ENCODE measurements around the gene CSK.

The CSK gene

DNA sequence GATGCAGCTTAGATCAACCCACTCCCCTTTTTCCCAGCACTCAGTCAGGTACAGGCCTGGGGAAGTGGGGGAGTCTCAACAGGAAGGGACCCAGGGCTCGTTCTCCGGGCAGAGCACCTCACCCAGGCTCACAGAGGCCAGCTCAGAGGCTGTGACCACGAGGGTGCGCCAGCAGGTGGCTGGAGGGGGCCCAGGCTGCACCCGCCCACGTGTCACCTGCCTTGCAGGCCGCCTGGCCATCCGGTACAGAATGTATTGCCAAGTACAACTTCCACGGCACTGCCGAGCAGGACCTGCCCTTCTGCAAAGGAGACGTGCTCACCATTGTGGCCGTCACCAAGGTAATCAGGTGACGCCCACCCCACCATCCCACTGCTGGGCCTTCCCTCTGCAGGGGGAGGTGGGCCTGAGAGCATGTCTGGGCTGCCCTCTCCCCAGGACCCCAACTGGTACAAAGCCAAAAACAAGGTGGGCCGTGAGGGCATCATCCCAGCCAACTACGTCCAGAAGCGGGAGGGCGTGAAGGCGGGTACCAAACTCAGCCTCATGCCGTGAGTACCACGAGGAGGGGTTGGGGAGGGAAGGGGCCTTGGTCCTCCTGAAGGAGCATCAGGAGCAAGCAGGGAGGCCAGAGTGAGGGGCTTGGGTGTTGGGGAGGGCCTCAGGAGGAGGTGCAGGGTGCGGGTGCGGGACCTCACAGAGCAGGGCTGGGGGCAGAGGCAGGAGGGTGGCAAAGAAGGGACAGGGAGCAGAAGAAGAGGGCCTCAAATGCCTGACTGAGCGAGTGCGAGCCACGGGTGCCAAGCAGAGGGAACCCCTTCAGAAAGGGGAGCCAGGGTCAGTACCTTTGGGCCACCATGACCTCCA, 16.7 kb downstream of the CSK start:
- no peak for TF ChIP-seq ZNF274 (IDR thresholded peaks at IDR 0.05; ENCODE audit: low read depth, low read length)
- no peak overlapping the region for H3K4me3 ChIP-seq (ENCODE audit: low read length)

DNA sequence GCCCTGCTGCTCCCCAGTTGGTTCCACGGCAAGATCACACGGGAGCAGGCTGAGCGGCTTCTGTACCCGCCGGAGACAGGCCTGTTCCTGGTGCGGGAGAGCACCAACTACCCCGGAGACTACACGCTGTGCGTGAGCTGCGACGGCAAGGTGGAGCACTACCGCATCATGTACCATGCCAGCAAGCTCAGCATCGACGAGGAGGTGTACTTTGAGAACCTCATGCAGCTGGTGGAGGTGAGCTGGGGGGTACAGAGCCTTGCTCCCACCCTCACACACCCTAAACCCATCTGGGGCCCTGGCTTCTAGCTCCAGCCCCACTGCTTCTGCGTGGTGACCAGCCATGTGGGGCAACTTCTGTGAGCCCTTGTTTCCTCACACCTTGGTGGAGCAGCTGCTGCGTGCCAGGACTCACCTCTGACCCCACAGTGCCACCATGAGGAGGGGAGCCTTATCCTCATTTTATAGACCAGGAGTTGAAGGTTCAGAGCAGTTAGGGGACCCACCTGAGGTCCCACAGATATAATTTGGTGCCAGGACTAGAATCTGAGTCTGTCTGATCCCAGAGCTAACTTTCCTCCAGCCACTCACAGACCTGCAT, 17.5 kb downstream of the CSK start:
- TF ChIP-seq ZNF274 (IDR thresholded peaks at IDR 0.05; ENCODE audit: low read depth, low read length), result no peak

DNA sequence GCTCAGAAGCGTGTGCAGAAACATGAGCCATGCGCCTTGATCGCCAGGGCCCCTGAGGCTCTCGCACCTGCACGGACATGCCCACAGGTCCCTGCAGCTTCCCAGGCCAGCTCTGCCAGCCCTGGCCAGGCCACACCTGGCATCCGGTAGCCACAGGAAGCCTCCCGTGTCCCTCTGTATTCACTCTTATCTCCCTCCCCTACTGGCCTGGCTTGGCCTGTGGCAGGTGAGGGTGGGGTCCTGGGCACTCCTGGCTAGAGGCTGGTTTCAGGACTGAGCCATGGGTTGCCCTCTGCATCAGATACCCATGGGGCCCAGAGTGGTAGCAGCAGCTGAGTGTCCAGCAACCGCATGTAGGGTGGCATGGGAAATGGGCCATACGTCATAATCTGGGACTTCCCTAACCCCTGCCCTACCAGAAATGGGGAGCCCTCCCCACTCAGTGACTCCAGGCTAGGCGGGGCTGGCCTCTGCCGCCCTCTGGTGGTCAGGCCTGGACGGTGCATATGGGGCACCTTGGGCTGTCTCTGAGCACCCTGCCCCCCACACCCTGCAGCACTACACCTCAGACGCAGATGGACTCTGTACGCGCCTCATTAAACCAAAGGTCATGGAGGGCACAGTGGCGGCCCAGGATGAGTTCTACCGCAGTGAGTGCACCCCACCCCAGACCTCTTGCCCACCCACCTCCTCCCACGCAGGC, 18.1 kb downstream of the CSK start:
- H3K4me3 ChIP-seq (ENCODE audit: low read length), result no peak overlapping the region
- TF ChIP-seq ZNF274 (IDR thresholded peaks at IDR 0.05; ENCODE audit: low read depth, low read length), result no peak

More for the DNA sequence above, 17.5 kb downstream of the CSK start:
- no peak overlapping the region for H3K4me3 ChIP-seq (ENCODE audit: low read length)

DNA sequence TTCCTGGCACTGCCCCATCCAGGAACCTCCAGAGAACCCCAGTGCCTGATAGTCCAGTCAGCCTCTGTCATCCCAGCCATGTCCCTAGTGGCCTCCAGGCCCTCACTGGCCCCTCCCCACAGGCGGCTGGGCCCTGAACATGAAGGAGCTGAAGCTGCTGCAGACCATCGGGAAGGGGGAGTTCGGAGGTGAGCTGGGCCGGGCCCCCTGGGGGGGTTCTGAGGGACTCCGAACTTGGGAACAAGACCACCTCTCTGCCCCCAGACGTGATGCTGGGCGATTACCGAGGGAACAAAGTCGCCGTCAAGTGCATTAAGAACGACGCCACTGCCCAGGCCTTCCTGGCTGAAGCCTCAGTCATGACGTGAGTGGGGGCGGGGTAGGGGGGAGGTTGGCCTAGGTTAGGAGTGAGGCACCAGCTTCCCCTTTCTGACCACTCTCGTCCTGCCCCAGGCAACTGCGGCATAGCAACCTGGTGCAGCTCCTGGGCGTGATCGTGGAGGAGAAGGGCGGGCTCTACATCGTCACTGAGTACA, 18.7 kb downstream of the CSK start:
- no peak overlapping the region for H3K4me3 ChIP-seq (ENCODE audit: low read length)
- no peak for TF ChIP-seq ZNF274 (IDR thresholded peaks at IDR 0.05; ENCODE audit: low read depth, low read length)

DNA sequence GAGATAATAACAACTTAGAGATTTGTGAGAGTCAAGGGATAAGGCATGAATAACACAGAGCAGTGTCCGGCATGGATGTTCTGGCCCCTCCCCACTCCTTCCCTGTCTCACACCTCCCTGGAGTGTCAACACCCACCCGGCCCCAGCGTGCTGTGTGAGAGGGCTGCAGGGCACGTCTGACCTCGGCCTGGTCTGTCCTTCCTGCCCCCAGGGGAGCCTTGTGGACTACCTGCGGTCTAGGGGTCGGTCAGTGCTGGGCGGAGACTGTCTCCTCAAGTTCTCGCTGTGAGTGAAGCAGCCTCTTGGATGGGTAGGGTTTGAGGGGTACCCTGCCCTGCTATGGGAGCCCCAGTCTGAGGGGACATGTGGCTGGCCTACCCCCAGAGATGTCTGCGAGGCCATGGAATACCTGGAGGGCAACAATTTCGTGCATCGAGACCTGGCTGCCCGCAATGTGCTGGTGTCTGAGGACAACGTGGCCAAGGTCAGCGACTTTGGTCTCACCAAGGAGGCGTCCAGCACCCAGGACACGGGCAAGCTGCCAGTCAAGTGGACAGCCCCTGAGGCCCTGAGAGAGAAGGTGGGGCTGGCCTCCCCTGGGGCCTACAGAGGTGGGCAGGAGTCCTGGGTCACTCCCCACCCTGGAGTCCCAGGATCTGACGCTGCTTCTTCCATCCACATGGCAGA, 19.6 kb downstream of the CSK start:
- H3K4me3 ChIP-seq (ENCODE audit: low read length), result no peak overlapping the region
- no peak for TF ChIP-seq ZNF274 (IDR thresholded peaks at IDR 0.05; ENCODE audit: low read depth, low read length)

DNA sequence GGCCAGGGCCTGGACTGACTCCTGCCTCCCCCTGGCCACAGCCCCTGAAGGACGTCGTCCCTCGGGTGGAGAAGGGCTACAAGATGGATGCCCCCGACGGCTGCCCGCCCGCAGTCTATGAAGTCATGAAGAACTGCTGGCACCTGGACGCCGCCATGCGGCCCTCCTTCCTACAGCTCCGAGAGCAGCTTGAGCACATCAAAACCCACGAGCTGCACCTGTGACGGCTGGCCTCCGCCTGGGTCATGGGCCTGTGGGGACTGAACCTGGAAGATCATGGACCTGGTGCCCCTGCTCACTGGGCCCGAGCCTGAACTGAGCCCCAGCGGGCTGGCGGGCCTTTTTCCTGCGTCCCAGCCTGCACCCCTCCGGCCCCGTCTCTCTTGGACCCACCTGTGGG, 20.4 kb downstream of the CSK start:
- no peak for TF ChIP-seq ZNF274 (IDR thresholded peaks at IDR 0.05; ENCODE audit: low read depth, low read length)
- no peak overlapping the region for H3K4me3 ChIP-seq (ENCODE audit: low read length)

DNA sequence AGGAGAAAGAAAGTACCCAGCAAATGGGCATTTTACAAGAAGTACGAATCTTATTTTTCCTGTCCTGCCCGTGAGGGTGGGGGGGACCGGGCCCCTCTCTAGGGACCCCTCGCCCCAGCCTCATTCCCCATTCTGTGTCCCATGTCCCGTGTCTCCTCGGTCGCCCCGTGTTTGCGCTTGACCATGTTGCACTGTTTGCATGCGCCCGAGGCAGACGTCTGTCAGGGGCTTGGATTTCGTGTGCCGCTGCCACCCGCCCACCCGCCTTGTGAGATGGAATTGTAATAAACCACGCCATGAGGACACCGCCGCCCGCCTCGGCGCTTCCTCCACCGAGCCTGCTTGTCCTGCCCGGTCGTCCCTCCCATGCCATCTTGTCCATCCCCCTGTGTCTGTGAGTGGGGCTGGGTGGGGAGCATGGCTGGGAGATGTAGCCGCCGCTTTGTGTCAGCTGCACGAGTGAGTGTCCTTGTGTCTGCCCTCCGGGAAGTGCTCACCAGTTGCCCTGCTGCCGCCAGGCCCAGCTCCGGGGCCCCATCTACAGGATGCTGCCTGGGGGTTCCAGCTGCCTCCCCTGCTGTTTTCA, 21.1 kb downstream of the CSK start:
- no peak for TF ChIP-seq ZNF274 (IDR thresholded peaks at IDR 0.05; ENCODE audit: low read depth, low read length)
- H3K4me3 ChIP-seq (ENCODE audit: low read length), result no peak overlapping the region

DNA sequence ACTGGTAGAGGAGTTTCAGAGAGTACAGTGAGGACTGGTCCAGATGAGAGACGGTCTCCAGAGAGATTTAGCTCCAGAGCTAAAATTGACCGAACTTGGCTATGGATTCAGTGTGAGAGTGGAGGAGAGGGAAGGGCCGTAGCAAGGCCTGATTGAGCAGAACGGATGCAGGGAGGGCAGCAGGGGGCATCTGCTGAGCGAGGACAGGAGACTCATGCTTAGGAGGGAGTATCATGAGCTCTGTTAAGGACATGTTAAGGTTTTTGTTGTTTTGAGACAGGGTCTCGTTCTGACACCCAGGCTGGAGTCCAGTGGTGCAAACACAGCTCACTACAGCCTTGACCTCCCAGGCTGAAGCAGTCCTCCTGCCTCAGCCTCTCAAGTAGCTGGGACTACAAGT, 23.1 kb downstream of the CSK start:
- TF ChIP-seq ZNF274 (IDR thresholded peaks at IDR 0.05; ENCODE audit: low read depth, low read length), result no peak
- H3K4me3 ChIP-seq (ENCODE audit: low read length), result no peak overlapping the region

DNA sequence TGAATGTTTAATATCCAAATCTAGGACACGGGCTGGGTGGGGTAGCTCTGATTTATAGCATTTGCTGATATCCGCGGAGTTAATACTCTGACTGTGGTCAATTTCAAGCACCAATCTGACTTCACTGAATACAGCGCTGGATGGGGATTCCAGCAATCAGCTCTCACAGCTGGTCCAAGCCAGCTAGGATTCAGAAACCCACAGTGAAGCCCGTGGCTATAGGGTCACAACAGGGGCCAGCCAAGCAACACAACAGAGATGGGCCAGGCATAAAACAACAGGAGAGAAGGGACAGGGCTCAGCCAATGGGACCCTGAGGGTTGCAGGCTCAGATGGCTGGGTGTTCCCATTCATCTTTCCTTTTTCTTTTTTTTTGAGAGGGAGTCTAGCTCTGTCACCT, 25.4 kb downstream of the CSK start:
- no peak for TF ChIP-seq ZNF274 (IDR thresholded peaks at IDR 0.05; ENCODE audit: low read depth, low read length)

GRCh38 chr15:74808078-74808839, 26.4 kb downstream of the CSK start:
- H3K4me3 ChIP-seq (ENCODE audit: low read length), result no peak overlapping the region
- TF ChIP-seq ZNF274 (IDR thresholded peaks at IDR 0.05; ENCODE audit: low read depth, low read length), result no peak

More for the DNA sequence above, 25.4 kb downstream of the CSK start:
- H3K4me3 ChIP-seq (ENCODE audit: low read length), result no peak overlapping the region

GRCh38 chr15:74808840-74809229, 27.0 kb downstream of the CSK start:
- TF ChIP-seq ZNF274 (IDR thresholded peaks at IDR 0.05; ENCODE audit: low read depth, low read length), result no peak
- H3K4me3 ChIP-seq (ENCODE audit: low read length), result no peak overlapping the region

GRCh38 chr15:74809242-74809641, 27.4 kb downstream of the CSK start:
- no peak for TF ChIP-seq ZNF274 (IDR thresholded peaks at IDR 0.05; ENCODE audit: low read depth, low read length)
- no peak overlapping the region for H3K4me3 ChIP-seq (ENCODE audit: low read length)

GRCh38 chr15:74809956-74810355, 28.1 kb downstream of the CSK start:
- no peak overlapping the region for H3K4me3 ChIP-seq (ENCODE audit: low read length)
- TF ChIP-seq ZNF274 (IDR thresholded peaks at IDR 0.05; ENCODE audit: low read depth, low read length), result no peak

All from GM08714 (cell line).